ENCODE measurements around the gene ITGB7. TPM values are rescaled to one million over a fixed set of nuclear protein-coding genes. Genes with fewer than 3 reads are reported as not detected.

Gene ITGB7
- total RNA-seq, 1 donor from 2014 or later = 751 TPM

DNA sequence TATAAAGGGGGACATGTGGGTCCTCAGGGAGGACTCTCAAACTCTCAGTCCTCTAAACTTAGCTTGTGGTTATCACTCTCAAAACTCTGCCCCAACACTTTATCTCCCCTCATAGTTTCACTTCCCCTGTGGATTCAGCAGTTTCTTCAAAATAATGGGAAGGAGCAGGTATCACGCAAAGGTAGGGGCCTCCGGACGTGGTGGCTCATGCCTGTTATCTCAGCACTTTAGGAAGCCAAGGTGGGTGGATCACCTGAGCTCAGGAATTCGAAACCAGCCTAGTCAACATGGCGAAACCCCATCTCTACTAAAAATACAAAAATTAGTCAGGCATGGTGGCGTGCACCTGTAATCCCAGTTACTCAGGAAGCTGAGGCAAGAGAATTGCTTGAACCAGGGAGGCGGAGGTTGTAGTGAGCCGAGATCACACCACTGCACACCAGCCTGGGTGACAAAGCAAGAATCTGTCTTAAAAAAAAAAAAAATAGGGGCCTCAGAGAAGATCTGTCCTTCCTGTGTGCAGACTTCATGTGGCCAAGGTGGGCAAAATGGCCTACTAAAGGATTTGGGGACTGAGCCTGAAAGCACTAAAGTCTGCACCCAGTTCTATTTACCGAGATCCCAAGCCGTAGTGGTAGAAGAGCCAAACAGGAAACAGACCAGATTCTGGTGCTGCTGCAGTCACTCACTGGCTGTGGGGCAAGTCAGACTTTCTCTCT is 6.4 kb downstream of the ITGB7 start:
- intact Hi-C loops (cut with micrococcal nuclease) = loop anchor here (2.0 to 10.0 kb wide), 2 partner anchors 18 to 474 kb away; partner anchors contain the start of gene ATP5MC2

- intact Hi-C loops (cut with micrococcal nuclease) = loop anchor here (2.0 to 10.0 kb wide), 2 partner anchors 19 to 475 kb away; partner anchors contain the start of gene ATP5MC2
Measured at GRCh38 chr12:53200107-53200457, 7.0 kb downstream of the ITGB7 start.

DNA sequence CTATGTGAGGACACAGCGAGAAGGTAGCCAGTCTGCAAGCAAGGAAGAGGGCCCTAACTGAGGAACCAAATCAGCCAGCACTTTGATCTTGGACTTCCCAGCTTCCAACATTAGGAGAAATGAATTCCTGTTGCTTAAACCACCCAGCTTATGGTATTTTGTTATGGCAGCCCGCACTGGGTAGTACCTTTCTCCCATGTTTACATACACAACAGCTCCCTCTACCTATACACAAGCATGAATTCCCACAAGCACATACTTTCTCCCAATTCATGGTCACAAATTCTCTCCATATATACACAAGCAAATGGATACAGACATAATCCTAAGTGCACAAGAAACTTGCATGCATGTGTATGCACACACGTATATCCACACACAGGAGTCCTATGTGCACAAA is 7.4 kb downstream of the ITGB7 start:
- intact Hi-C loops (cut with micrococcal nuclease) = loop anchor here (2.0 to 10.0 kb wide), 2 partner anchors 19 to 475 kb away; partner anchors contain the start of gene ATP5MC2

DNA sequence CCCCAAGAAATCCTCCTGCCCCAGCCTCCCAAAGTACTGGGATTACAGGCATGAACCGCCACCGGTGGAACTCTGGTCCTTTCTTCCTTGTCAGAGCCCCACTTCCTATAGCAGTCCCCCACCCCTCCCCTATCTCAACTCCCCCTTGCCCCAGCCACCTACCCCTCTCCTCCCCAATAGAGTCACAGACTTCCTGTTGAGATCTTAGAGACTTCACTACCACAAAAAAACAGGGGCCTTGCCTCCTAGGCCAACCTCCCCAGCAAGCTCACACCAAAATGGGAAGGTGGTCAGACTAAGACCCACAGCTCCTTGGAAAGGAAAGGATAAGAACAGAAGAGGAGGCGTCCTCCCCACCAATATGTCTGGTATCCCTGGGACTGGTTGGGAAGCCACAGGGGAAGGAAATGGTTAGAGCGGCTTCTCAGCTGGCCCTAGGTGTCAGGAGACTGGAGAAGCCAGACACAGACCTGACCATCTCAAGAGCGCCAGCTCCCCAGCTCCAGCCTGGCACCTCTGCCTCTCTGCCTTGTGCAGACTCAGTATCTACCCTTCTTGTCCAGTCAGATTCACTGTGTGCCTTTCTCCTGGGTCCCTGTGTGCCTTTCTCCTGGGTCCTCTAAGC is 8.5 kb downstream of the ITGB7 start:
- intact Hi-C loops (cut with micrococcal nuclease) = loop anchor here (1.0 kb wide), 3 partner anchors 8 to 39 kb away; partner anchors contain the start of genes CSAD and ZNF740

DNA sequence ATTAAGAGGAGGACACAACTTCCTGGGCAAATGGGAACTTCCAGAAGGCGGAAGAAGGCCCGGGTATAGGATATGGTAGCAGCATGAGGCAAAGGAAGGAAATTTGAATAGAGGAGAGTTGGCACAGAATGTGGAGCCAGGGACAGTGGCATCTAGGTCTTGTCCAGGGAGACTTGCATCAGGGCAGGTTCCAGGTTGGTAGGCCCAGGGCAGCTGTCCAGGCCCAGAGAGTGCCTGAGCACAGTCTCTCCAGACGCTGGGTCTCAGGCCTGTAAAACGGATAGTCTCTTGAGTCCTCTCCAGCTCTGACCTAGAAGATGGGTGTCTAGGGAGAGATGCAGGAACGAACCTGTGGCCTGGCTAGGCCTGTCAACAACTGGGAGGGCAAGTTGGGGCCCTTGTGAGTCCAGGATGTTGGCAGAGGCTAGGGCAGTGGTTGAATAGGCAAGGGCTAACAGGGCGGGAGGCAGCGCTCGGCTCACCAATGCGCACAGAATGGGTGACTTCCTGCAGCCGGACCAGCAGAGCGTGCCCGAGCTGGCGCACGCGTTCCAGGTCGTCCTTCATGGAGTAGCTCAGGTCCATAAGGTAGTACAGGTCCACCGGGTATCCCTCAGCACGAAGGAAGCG is 9.9 kb downstream of the ITGB7 start:
- intact Hi-C loops (cut with micrococcal nuclease) = no loop called here

DNA sequence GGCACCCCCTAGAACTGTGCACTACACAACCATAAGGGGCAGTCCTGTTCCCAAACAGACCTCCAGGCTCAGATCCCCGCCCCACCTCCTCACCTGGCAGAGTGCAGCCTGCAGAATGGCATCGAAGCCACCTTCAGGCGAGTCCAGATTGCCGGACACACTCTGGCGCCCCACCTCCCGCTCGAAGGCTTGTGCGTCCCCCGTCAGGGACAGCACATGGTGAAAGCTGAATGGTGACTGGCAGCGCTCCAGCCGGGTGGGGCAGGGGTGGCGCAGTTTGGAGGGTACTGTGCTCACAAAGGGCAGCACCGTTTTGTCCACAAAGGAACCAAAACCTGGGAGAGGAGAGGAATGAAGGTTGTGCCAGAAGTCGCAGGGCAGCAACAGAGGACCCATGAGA is 10.6 kb downstream of the ITGB7 start:
- intact Hi-C loops (cut with micrococcal nuclease) = no loop called here

DNA sequence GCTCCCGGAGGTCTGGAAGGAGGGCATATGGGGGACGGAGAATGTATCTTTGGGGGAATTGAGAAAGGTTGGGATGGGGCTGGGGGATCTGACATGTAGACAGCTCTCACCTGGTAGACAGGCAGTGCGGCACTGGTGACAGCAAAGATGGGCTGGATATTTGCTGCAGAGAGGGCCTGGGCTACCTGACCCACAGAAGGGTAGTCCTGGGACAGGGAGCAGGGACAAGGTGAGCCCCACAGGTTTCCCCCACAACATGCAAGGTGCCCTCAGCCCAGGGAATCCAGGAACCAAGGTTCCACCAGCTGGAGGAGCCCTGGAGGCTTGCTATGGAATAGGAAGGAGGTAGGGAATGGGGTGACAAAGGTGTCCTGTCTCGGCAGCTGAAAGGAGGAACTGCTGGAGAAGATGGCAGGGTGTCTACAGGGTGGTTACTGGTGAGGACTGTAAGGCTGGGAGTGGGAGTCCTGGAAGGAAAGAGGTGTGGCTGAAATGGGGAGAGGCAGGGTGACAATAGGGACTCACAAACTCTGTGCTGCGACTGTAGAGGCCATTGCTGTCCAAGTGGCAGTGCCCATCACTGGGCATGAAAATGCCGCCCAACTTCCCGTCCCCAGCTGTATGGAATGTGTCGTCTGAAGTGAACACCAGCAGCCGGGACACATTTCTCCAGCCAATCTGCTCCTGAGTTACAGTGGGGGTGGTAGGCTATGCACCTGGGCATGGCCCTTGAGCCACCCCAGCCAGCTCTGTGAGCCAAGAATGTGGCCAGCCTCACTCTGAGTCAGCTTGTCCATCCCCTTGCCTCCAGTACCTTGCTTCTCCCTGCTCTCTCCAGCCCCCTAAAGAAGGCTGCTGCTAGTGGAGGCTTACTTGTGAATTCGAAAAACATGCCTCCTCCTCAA is 11.3 kb downstream of the ITGB7 start:
- intact Hi-C loops (cut with micrococcal nuclease) = no loop called here

GRCh38 chr12:53194973-53195372 is 12.1 kb downstream of the ITGB7 start:
- intact Hi-C loops (cut with micrococcal nuclease) = no loop called here

- intact Hi-C loops (cut with micrococcal nuclease) = no loop called here
Measured at GRCh38 chr12:53193985-53194716, 12.9 kb downstream of the ITGB7 start.

- intact Hi-C loops (cut with micrococcal nuclease) = no loop called here
Measured at GRCh38 chr12:53193040-53193439, 14.0 kb downstream of the ITGB7 start.

GRCh38 chr12:53192531-53193021 is 14.5 kb downstream of the ITGB7 start:
- intact Hi-C loops (cut with micrococcal nuclease) = no loop called here

DNA sequence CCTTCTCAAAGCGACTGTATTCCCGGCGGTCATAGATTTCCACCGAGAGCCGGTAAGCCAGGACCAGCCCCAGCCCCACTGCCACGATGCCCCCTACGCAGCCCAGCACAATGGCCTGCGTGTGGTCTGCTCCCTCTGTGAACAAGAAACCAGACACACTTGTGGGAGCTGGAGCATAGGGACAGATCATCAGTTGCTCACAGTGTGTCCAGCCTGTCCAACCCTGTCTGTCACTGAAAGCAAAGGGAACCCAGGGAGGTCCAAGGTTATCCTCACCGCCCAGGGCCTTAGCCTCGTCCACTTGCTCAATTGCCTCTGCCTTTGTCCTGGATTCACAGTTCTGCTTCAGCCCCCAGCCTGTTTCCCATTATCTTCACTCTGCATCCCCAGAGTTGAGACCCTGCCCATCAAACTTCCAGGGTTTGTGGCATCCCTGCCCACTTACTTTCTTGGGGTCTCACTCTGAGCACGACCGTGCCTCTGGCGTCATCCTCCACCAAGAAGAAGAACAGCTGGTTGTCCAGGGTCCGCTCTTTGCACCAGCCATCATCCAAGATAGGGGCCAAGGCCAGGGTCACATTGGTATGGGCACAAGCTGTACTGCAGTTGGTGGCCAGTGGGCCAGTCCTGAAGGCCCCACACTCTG is 15.0 kb downstream of the ITGB7 start:
- intact Hi-C loops (cut with micrococcal nuclease) = no loop called here

DNA sequence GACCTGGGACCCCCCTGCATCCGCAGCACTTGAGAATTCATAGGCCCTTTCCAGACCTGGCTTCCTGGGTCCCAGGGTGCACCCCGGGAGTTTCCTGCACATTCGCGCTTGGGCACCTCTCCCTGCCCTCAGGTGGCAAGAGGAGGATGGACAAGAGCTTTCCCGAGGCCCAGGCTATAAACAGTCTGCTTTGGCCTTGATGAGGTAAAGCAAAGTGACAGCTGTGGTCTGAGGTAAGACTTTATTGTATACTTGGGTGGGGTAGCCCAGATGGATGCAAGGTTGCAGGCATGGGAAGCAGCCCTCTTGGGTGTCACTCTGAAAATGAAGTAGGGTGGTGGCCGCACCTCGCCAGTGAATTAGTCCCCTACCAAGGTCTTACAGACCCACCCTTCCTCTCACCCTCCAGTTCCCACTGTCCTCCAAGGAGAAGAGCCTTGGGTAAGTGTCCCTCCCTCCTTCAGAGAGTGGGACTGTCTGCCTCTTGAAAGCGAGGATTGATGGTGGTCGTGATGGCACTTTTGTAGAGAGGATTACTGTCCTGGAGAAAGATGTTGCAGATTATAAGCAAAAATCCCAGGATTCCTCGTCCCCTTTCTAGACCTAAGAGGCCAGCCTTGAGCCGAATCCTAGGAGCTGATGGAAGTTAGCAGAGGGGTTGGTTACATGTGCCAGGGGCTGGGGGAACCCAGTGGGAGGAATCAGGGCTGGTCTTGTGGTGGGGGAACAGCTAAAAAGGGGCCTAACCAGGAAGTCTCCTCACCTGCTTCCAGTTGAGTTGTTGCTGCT is 15.8 kb downstream of the ITGB7 start:
- intact Hi-C loops (cut with micrococcal nuclease) = no loop called here

GRCh38 chr12:53190108-53190729 is 16.8 kb downstream of the ITGB7 start:
- intact Hi-C loops (cut with micrococcal nuclease) = loop anchor here (1.0 kb wide), 2 partner anchors 10 to 31 kb away; partner anchors contain the start of genes CSAD and ZNF740

- intact Hi-C loops (cut with micrococcal nuclease) = no loop called here
Measured at GRCh38 chr12:53187145-53187899, 19.7 kb downstream of the ITGB7 start.

DNA sequence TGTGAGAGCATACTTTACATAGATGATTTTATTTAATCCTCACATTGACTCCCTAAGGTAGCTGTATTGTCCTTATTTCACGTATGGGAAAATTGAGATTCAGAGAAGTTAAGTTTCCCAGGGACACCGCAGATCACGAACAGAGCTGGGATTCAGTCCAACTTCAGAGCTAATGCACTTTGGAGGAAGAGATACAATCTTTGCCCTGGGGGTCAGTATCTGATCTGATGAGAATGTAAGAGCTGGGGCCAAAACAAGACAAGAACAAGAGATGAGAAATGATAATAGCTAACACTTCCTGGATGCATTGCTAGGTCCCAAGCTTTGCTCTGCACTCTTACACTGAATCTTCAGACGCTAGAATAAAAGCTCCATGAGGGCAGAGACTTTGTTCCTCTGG is 20.3 kb downstream of the ITGB7 start:
- intact Hi-C loops (cut with micrococcal nuclease) = no loop called here

DNA sequence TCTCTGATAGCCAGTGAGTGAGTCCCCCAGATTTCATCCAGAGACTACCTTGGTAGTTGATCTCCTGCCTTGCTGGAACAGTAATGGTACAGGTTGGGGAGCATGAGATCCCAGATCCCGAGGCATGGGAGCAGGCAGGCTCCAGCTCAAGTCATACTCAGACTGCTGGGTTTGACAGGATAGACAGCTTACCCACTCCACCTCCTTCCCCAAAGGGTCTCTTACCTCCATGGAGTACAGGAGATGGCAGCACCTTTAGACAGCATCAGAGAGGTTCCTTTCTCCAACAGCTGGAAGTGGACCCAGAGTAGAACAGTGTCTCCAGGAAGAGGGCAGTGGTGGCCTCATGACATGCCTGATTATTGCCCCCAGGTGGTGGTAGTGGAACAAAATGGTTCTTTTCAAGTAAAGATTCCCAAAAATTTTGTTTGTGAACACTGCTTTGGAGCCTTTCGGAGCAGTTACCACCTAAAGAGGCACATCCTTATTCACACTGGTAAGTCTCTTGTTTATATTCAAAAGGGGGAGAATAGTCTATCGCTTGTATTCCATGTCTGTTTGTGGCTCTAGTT is 21.4 kb downstream of the ITGB7 start:
- intact Hi-C loops (cut with micrococcal nuclease) = no loop called here

- intact Hi-C loops (cut with micrococcal nuclease) = no loop called here
Measured at GRCh38 chr12:53184828-53185227, 22.2 kb downstream of the ITGB7 start.
